ENCODE measurements around the gene PCDHGA5.
"Not testable (repeated sequence)": the region's sequence is repeated elsewhere in the genome, so short reads cannot be mapped to it uniquely, and the experiment has no call there.

Gene PCDHGA5

DNA sequence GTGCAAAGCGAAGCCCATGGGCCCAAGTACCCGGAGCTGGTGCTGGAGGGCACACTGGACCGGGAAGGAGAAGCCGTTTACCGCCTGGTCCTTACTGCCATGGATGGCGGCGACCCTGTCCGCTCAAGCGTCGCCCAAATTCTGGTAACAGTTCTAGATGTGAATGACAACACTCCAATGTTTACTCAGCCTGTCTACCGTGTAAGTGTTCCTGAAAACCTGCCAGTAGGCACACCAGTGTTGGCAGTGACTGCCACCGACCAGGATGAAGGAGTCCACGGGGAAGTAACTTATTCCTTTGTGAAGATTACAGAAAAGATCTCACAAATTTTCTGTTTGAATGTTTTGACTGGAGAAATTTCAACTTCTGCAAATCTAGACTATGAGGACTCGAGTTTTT lies 10.7 kb downstream of the PCDHGA5 start:
- peak overlapping the region; percentile 64 for H3K4me3 ChIP-seq (ENCODE audit: low read length)
- H3K9ac ChIP-seq (ENCODE audit: low read depth, low read length), result no peak overlapping the region
- H3K27me3 ChIP-seq (ENCODE audit: control insufficient read depth, insufficient read depth, low read length), result no peaks in the 10 kb centered on the region
- H3K36me3 ChIP-seq (ENCODE audit: insufficient read depth, low read length), result peaks cover 3% of the 10 kb centered on the region
- no peaks in the 10 kb centered on the region for H3K4me1 ChIP-seq (ENCODE audit: control insufficient read depth, insufficient read depth, low read length)
- H3K9me3 ChIP-seq (replicated peaks; ENCODE audit: low read length), result peaks cover 38% of the 10 kb centered on the region
- H3K4me2 ChIP-seq (ENCODE audit: low read length), result peak overlapping the region; percentile 74

DNA sequence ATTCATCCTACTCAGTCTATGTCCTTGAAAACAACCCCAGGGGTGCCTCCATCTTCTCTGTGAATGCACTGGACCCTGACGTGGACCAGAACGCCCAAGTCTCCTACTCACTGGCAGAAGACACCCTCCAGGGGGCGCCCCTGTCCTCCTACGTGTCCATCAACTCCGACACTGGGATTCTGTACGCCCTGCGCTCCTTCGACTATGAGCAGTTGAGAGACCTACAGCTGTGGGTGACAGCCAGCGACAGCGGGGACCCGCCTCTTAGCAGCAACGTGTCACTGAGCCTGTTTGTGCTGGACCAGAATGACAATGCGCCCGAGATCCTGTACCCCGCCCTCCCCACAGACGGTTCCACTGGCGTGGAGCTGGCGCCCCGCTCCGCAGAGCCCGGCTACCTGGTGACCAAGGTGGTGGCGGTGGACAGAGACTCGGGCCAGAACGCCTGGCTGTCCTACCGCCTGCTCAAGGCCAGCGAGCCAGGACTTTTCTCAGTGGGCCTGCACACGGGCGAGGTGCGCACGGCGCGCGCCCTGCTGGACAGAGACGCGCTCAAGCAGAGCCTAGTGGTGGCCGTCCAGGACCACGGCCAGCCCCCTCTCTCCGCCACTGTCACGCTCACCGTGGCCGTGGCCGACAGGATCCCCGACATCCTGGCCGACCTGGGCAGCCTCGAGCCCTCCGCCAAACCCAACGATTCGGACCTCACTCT lies 11.6 kb downstream of the PCDHGA5 start:
- H3K4me3 ChIP-seq (ENCODE audit: low read length); H3K9ac ChIP-seq (ENCODE audit: low read depth, low read length); H3K4me2 ChIP-seq (ENCODE audit: low read length); H3K27me3 ChIP-seq (ENCODE audit: control insufficient read depth, insufficient read depth, low read length); H3K36me3 ChIP-seq (ENCODE audit: insufficient read depth, low read length); H3K4me1 ChIP-seq (ENCODE audit: control insufficient read depth, insufficient read depth, low read length): not testable (repeated sequence)
- H3K9me3 ChIP-seq (replicated peaks; ENCODE audit: low read length), result peaks cover 37% of the 10 kb centered on the region

DNA sequence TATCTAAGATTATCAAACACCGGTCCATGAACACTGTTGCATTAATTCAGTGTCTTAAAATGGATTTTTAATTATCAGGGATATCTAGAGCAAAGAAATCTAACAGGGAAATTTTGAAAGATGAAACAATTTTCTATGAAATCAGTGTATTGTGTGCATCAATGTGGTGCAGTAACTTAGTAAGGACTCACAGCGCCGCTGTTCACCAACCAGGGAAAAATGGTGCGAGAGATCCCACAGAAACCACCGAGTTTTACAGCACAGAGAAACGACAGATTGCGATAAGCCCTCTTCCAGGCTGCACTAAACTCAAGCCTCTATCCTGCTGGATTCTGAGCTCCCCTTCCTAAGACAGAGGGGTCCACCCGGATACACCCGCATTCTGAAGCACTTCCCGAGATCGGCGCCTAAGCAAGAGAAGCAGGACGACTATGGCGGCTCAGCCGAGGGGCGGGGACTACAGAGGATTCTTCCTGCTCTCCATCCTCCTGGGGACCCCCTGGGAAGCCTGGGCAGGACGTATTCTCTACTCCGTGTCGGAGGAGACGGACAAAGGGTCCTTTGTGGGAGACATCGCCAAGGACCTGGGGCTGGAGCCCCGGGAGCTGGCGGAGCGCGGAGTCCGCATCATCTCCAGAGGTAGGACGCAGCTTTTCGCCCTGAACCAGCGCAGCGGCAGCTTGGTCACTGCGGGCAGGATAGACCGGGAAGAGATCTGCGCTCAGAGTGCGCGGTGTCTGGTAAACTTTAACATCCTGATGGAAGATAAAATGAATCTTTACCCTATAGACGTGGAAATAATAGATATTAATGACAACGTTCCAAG lies 18.7 kb downstream of the PCDHGA5 start, which contains the start of gene PCDHGA7:
PCDHGA7 (plus strand) TSS at position 274 of the 826 bp plus-strand sequence; CDS start at position 432, 158 bp downstream.
- Histone ChIP-seq H3K4me2 (ENCODE audit: low read length) (peak within 1 kb of the TSS; percentile 57), H3K4me3 (ENCODE audit: low read length) (peak within 1 kb of the TSS; percentile 74), H3K27me3 (ENCODE audit: control insufficient read depth, insufficient read depth, low read length) (no peaks in the 10 kb centered on the region), H3K9ac (ENCODE audit: low read depth, low read length) (peak within 1 kb of the TSS; percentile 62), H3K9me3 (replicated peaks; ENCODE audit: low read length) (peaks cover 7% of the 10 kb centered on the region), H3K4me1 (ENCODE audit: control insufficient read depth, insufficient read depth, low read length) (no peaks in the 10 kb centered on the region), H3K36me3 (ENCODE audit: insufficient read depth, low read length) (no peaks in the 10 kb centered on the region)

GRCh38 chr5:141383345-141383744 lies 19.4 kb downstream of the PCDHGA5 start:
- peak overlapping the region; percentile 74 for H3K4me3 ChIP-seq (ENCODE audit: low read length)

GRCh38 chr5:141384471-141385267 lies 20.7 kb downstream of the PCDHGA5 start:
- Histone ChIP-seq H3K4me3 (ENCODE audit: low read length) (no peak overlapping the region), H3K9me3 (replicated peaks; ENCODE audit: low read length) (peaks cover 21% of the 10 kb centered on the region), H3K27me3 (ENCODE audit: control insufficient read depth, insufficient read depth, low read length) (no peaks in the 10 kb centered on the region), H3K4me1 (ENCODE audit: control insufficient read depth, insufficient read depth, low read length) (no peaks in the 10 kb centered on the region), H3K9ac (ENCODE audit: low read depth, low read length) (no peak overlapping the region), H3K4me2 (ENCODE audit: low read length) (no peak overlapping the region), H3K36me3 (ENCODE audit: insufficient read depth, low read length) (no peaks in the 10 kb centered on the region)

More at GRCh38 chr5:141383345-141383744, 19.4 kb downstream of the PCDHGA5 start:
- Histone ChIP-seq H3K36me3 (ENCODE audit: insufficient read depth, low read length) (no peaks in the 10 kb centered on the region), H3K4me1 (ENCODE audit: control insufficient read depth, insufficient read depth, low read length) (no peaks in the 10 kb centered on the region), H3K27me3 (ENCODE audit: control insufficient read depth, insufficient read depth, low read length) (no peaks in the 10 kb centered on the region), H3K9me3 (replicated peaks; ENCODE audit: low read length) (peaks cover 8% of the 10 kb centered on the region), H3K4me2 (ENCODE audit: low read length) (peak overlapping the region; percentile 57), H3K9ac (ENCODE audit: low read depth, low read length) (peak overlapping the region; percentile 62)

- H3K4me1 ChIP-seq (ENCODE audit: control insufficient read depth, insufficient read depth, low read length); H3K9ac ChIP-seq (ENCODE audit: low read depth, low read length); H3K27me3 ChIP-seq (ENCODE audit: control insufficient read depth, insufficient read depth, low read length); H3K36me3 ChIP-seq (ENCODE audit: insufficient read depth, low read length): not testable (repeated sequence)
- Histone ChIP-seq H3K4me3 (ENCODE audit: low read length) (peak within 1 kb of the TSS; percentile 44), H3K4me2 (ENCODE audit: low read length) (peak within 1 kb of the TSS; percentile 54), H3K9me3 (replicated peaks; ENCODE audit: low read length) (peaks cover 28% of the 10 kb centered on the region)
Observed at GRCh38 chr5:141387557-141388311, 23.8 kb downstream of the PCDHGA5 start, which contains the start of gene PCDHGB4. Gene PCDHGB4, plus strand, starts transcription at chr5:141387698. Its CDS starts 187 bp downstream, at chr5:141387885.

- Histone ChIP-seq H3K36me3 (ENCODE audit: insufficient read depth, low read length) (peaks cover 5% of the 10 kb centered on the region), H3K9me3 (replicated peaks; ENCODE audit: low read length) (peaks cover 32% of the 10 kb centered on the region)
Observed at GRCh38 chr5:141388661-141389060, 24.7 kb downstream of the PCDHGA5 start.

GRCh38 chr5:141389153-141390042 lies 25.4 kb downstream of the PCDHGA5 start:
- no peak overlapping the region for H3K4me3 ChIP-seq (ENCODE audit: low read length)
- peaks cover 5% of the 10 kb centered on the region for H3K36me3 ChIP-seq (ENCODE audit: insufficient read depth, low read length)
- H3K4me1 ChIP-seq (ENCODE audit: control insufficient read depth, insufficient read depth, low read length), result no peaks in the 10 kb centered on the region
- no peak overlapping the region for H3K4me2 ChIP-seq (ENCODE audit: low read length)
- no peak overlapping the region for H3K9ac ChIP-seq (ENCODE audit: low read depth, low read length)
- H3K27me3 ChIP-seq (ENCODE audit: control insufficient read depth, insufficient read depth, low read length), result no peaks in the 10 kb centered on the region
- H3K9me3 ChIP-seq (replicated peaks; ENCODE audit: low read length), result peaks cover 35% of the 10 kb centered on the region

More at GRCh38 chr5:141388661-141389060, 24.7 kb downstream of the PCDHGA5 start:
- Histone ChIP-seq H3K4me1 (ENCODE audit: control insufficient read depth, insufficient read depth, low read length) (no peaks in the 10 kb centered on the region), H3K9ac (ENCODE audit: low read depth, low read length) (no peak overlapping the region), H3K4me2 (ENCODE audit: low read length) (no peak overlapping the region), H3K27me3 (ENCODE audit: control insufficient read depth, insufficient read depth, low read length) (no peaks in the 10 kb centered on the region), H3K4me3 (ENCODE audit: low read length) (no peak overlapping the region)

DNA sequence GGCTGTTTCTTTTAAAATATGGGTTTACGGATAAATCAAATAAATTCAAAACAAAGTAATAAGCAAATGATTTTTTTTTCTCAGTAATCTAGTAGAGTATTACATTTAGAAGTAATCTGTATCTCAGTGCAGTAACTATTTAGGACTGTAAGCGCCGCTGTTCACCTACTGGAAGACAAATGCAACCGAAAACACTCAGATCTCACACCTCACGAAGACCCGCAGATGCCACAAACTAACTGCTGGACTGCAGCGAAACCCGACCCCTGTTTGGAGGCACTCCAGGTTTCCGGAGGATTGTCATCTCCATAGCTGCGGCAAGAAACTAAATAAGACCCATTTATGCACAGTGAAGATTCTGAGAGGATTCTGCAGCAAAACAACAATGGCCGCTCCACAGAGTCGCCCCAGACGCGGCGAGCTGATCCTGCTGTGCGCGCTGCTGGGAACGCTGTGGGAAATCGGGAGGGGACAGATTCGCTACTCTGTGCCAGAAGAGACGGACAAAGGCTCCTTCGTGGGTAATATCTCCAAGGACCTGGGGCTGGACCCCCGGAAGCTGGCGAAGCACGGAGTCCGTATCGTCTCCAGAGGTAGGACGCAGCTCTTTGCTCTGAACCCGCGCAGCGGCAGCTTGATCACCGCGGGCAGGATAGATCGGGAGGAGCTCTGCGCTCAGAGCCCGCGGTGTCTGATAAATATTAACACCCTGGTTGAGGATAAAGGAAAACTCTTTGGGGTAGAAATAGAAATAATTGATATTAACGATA lies 28.7 kb downstream of the PCDHGA5 start, which contains the start of gene PCDHGA8:
PCDHGA8 (plus strand) TSS at position 205 of the 770 bp plus-strand sequence; CDS start at position 386, 181 bp downstream.
- Histone ChIP-seq H3K9me3 (replicated peaks; ENCODE audit: low read length) (peaks cover 39% of the 10 kb centered on the region), H3K4me3 (ENCODE audit: low read length) (peak within 1 kb of the TSS; percentile 22), H3K27me3 (ENCODE audit: control insufficient read depth, insufficient read depth, low read length) (no peaks in the 10 kb centered on the region), H3K4me2 (ENCODE audit: low read length) (no peak within 1 kb of the TSS), H3K4me1 (ENCODE audit: control insufficient read depth, insufficient read depth, low read length) (no peaks in the 10 kb centered on the region), H3K9ac (ENCODE audit: low read depth, low read length) (no peak within 1 kb of the TSS), H3K36me3 (ENCODE audit: insufficient read depth, low read length) (peaks cover 5% of the 10 kb centered on the region)
